Measurements from ENCODE around the gene FLNA.
"Not testable (repeated sequence)": the region's sequence is repeated elsewhere in the genome, so short reads cannot be mapped to it uniquely, and the experiment has no call there.

The FLNA gene

GRCh38 chrX:154310616-154311536 lies 63.6 kb downstream of the FLNA start:
- H3K4me1 Mint-ChIP-seq, result peaks cover 22% of the 10 kb centered on the region
- H3K9me3 Mint-ChIP-seq, result no peaks in the 10 kb centered on the region
- no peak overlapping the region for H3K4me3 Mint-ChIP-seq
- H3K27me3 Mint-ChIP-seq, result no peaks in the 10 kb centered on the region
- no peak overlapping the region for H3K27ac Mint-ChIP-seq
- DNase-seq (ENCODE audit: low spot score in 2 of 2) (no peak), ATAC-seq (ENCODE audit: low read depth) (no peak)
- H3K36me3 Mint-ChIP-seq, result no peaks in the 10 kb centered on the region

- ATAC-seq (ENCODE audit: low read depth) (no peak), DNase-seq (ENCODE audit: low spot score in 2 of 2) (no peak)
- Mint-ChIP-seq H3K27me3 (no peaks in the 10 kb centered on the region), H3K4me1 (peaks cover 30% of the 10 kb centered on the region), H3K27ac (no peak overlapping the region), H3K36me3 (no peaks in the 10 kb centered on the region), H3K4me3 (no peak overlapping the region), H3K9me3 (no peaks in the 10 kb centered on the region)
Measured at GRCh38 chrX:154309041-154309775, 65.2 kb downstream of the FLNA start.

- peak; percentile 77 to 81 for DNase-seq (ENCODE audit: low spot score in 2 of 2)
- H3K4me1 Mint-ChIP-seq, result peaks cover 33% of the 10 kb centered on the region
Measured at GRCh38 chrX:154308108-154308946, 66.1 kb downstream of the FLNA start.

GRCh38 chrX:154307202-154307601 lies 67.2 kb downstream of the FLNA start:
- H3K4me3 Mint-ChIP-seq, result no peak overlapping the region
- no peak for ATAC-seq (ENCODE audit: low read depth)
- H3K9me3 Mint-ChIP-seq, result no peaks in the 10 kb centered on the region
- no peaks in the 10 kb centered on the region for H3K27me3 Mint-ChIP-seq
- no peak for DNase-seq (ENCODE audit: low spot score in 2 of 2)
- H3K4me1 Mint-ChIP-seq, result peaks cover 33% of the 10 kb centered on the region
- peak overlapping the region; percentile 77 for H3K27ac Mint-ChIP-seq
- no peaks in the 10 kb centered on the region for H3K36me3 Mint-ChIP-seq

More at GRCh38 chrX:154308108-154308946, 66.1 kb downstream of the FLNA start:
- H3K27ac Mint-ChIP-seq, result peak overlapping the region; percentile 77
- no peaks in the 10 kb centered on the region for H3K27me3 Mint-ChIP-seq
- H3K4me3 Mint-ChIP-seq, result peak overlapping the region; percentile 28
- no peaks in the 10 kb centered on the region for H3K9me3 Mint-ChIP-seq
- H3K36me3 Mint-ChIP-seq, result no peaks in the 10 kb centered on the region
- peak; percentile 87 for ATAC-seq (ENCODE audit: low read depth)

GRCh38 chrX:154305541-154306205 lies 68.8 kb downstream of the FLNA start:
- H3K4me1 Mint-ChIP-seq, result peaks cover 29% of the 10 kb centered on the region
- H3K9me3 Mint-ChIP-seq, result no peaks in the 10 kb centered on the region
- DNase-seq (ENCODE audit: low spot score in 2 of 2) (no peak), ATAC-seq (ENCODE audit: low read depth) (peak; percentile 57)
- H3K4me3 Mint-ChIP-seq, result peak overlapping the region; percentile 35
- H3K36me3 Mint-ChIP-seq, result no peaks in the 10 kb centered on the region
- H3K27ac Mint-ChIP-seq, result peak overlapping the region; percentile 83
- no peaks in the 10 kb centered on the region for H3K27me3 Mint-ChIP-seq

- no peaks in the 10 kb centered on the region for H3K9me3 Mint-ChIP-seq
- ATAC-seq (ENCODE audit: low read depth) (no peak), DNase-seq (ENCODE audit: low spot score in 2 of 2) (no peak)
- H3K27me3 Mint-ChIP-seq, result no peaks in the 10 kb centered on the region
- H3K4me1 Mint-ChIP-seq, result peaks cover 31% of the 10 kb centered on the region
- no peak overlapping the region for H3K27ac Mint-ChIP-seq
- no peak overlapping the region for H3K4me3 Mint-ChIP-seq
- no peaks in the 10 kb centered on the region for H3K36me3 Mint-ChIP-seq
Measured at GRCh38 chrX:154304846-154305245, 69.6 kb downstream of the FLNA start.

GRCh38 chrX:154303476-154303875 lies 71.0 kb downstream of the FLNA start:
- no peak overlapping the region for H3K4me3 Mint-ChIP-seq
- H3K36me3 Mint-ChIP-seq, result no peaks in the 10 kb centered on the region
- ATAC-seq (ENCODE audit: low read depth), result no peak
- H3K4me1 Mint-ChIP-seq, result peaks cover 32% of the 10 kb centered on the region
- DNase-seq (ENCODE audit: low spot score in 2 of 2), result no peak
- no peak overlapping the region for H3K27ac Mint-ChIP-seq
- H3K27me3 Mint-ChIP-seq, result no peaks in the 10 kb centered on the region
- H3K9me3 Mint-ChIP-seq, result no peaks in the 10 kb centered on the region

GRCh38 chrX:154302998-154303397 lies 71.4 kb downstream of the FLNA start:
- H3K4me3 Mint-ChIP-seq; H3K27me3 Mint-ChIP-seq; ATAC-seq (ENCODE audit: low read depth); H3K36me3 Mint-ChIP-seq; H3K27ac Mint-ChIP-seq; DNase-seq (ENCODE audit: low spot score in 2 of 2); H3K9me3 Mint-ChIP-seq: not testable (repeated sequence)
- peaks cover 31% of the 10 kb centered on the region for H3K4me1 Mint-ChIP-seq

GRCh38 chrX:154300816-154301215 lies 73.6 kb downstream of the FLNA start:
- no peaks in the 10 kb centered on the region for H3K36me3 Mint-ChIP-seq
- H3K27me3 Mint-ChIP-seq, result no peaks in the 10 kb centered on the region
- ATAC-seq (ENCODE audit: low read depth) (no peak), DNase-seq (ENCODE audit: low spot score in 2 of 2) (no peak)
- H3K4me1 Mint-ChIP-seq, result peaks cover 23% of the 10 kb centered on the region
- H3K4me3 Mint-ChIP-seq, result no peak overlapping the region
- no peaks in the 10 kb centered on the region for H3K9me3 Mint-ChIP-seq
- H3K27ac Mint-ChIP-seq, result no peak overlapping the region

All from memory B cell (primary cell).